NCI-H146 treated with DMSO at 0.1 percent for 48 hours (cell line): Measurements from ENCODE around the gene METTL8.
"Not testable (repeated sequence)": the region's sequence is repeated elsewhere in the genome, so short reads cannot be mapped to it uniquely, and the experiment has no call there.

Experiments used
- DNase-seq: peaks from one replicate; lab custom pipeline; 2025; ENCODE audit not compliant: unreplicated experiment; lab: John Stamatoyannopoulos, UW

METTL8 gene

GRCh38 chr2:171402906-171403580 is 30.7 kb downstream of the METTL8 start:
- no peak for DNase-seq

GRCh38 chr2:171401947-171402346 is 31.8 kb downstream of the METTL8 start:
- DNase-seq = no peak

- no peak for DNase-seq
Observed at GRCh38 chr2:171400395-171400794, 33.4 kb downstream of the METTL8 start.

- no peak for DNase-seq
Observed at GRCh38 chr2:171399292-171399691, 34.5 kb downstream of the METTL8 start.

GRCh38 chr2:171394164-171394740 is 39.5 kb downstream of the METTL8 start:
- no peak for DNase-seq

GRCh38 chr2:171393487-171393886 is 40.3 kb downstream of the METTL8 start:
- no peak for DNase-seq

DNA sequence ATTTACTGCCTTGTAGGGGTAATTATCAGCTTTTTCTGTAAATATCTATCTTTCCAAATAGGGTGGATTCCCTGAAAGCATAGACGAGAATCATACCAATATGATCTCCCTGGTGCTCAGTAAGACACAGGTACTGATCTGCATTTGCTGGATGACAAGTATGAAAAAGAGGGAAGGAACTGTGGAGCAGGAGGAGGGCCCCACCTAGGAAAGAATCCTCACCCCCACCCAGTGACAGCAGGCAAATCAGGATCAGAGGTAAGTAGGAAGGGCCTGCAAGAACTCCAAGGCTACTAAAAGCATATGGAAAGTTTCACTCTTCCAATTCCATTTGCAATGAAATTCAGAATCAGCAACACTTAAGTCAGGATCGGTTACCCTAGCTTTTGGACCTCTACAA is 42.3 kb downstream of the METTL8 start:
- DNase-seq = no peak

- no peak for DNase-seq
Observed at GRCh38 chr2:171390941-171391516, 42.8 kb downstream of the METTL8 start.

- DNase-seq = no peak
Observed at GRCh38 chr2:171389780-171390179, 44.0 kb downstream of the METTL8 start.

- DNase-seq = no peak
Observed at GRCh38 chr2:171389325-171389724, 44.5 kb downstream of the METTL8 start.

DNA sequence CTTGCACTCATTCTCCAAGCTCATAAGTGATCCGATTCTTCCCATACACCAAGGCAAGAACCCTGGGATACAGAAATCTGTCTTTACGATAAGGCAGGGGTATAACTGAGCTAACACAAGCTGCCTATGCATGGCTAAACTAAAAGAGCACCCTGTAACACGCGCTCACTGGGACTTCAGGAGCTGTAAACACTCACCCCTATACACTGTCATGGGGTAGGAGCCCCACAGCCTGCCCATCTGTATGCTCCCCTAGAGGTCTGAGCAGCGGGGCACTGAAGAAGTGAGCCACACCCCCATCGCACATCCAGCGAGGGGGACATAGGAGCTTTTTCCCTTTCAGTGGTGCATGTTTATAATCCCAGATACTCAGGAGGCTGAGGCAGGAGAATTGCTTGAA is 46.7 kb downstream of the METTL8 start:
- no peak for DNase-seq

DNA sequence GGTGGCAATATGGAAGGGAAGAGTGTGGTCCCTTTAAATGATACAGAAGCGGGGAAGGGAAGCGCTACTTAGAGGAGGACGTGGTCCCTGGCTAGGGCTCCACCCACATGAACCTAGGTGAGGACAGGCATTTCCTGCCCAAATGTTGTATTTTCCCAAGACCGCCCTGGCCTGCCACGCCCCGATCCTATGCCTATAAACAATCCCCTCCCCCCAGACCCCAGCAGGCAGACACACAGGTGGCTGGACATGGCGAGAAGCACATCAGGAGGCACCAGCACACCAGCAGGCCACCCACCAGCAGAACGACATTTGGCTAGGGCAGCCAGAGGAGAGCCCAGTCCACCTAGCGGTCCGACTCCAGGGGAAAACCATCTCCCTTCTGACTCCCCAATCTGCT is 47.2 kb downstream of the METTL8 start:
- no peak for DNase-seq

DNA sequence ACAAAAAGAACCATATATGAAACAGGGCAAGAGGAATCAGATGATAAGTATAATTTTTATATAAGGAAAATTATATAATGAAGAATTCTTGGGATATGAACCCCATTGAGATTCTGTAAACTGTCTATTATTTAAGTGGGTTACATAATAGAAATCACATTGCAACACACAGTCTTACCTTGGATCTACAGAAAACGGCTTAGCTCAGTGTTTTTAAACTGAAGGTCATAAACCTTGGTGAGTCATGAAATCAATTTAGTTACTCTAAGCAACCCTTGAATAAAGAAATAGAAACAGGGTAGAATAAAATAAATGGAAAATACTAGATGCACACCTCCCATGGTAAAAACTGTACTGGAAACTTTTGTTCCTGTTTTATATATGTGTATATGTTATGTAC is 50.7 kb downstream of the METTL8 start:
- no peak for DNase-seq

DNA sequence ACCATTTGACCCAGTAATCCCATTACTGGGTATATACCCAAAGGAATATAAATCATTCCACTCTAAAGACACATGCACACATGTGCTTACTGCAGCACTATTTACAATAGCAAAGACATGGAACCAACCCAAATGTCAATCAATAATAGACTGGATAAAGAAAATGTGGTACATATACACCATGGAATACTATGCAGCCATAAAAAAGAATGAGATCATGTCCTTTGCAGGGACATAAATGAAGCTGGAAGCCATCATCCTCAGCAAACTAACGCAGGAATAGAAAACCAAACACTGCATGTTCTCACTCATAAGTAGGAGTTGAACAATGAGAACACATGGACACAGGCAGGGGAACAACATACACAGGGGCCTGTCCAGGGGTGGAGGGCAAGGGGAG is 51.6 kb downstream of the METTL8 start:
- DNase-seq = not testable (repeated sequence)

DNA sequence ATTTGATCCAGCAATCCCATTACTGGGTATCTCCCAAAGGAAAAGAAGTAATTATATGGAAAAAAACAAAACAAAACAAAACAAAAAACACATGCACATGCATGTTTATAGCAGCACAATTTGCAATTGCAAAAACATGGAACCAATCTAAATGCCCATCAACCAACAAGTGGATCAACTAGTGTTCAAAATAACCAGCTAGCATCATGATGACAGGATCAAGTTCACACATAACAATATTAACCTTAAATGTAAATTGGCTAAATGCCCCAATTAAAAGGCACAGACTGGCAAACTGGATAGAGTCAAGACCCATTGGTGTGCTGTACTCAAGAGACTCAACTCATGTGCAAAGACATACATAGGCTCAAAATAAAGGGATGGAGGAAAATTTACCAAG is 55.9 kb downstream of the METTL8 start:
- DNase-seq = not testable (repeated sequence)

DNA sequence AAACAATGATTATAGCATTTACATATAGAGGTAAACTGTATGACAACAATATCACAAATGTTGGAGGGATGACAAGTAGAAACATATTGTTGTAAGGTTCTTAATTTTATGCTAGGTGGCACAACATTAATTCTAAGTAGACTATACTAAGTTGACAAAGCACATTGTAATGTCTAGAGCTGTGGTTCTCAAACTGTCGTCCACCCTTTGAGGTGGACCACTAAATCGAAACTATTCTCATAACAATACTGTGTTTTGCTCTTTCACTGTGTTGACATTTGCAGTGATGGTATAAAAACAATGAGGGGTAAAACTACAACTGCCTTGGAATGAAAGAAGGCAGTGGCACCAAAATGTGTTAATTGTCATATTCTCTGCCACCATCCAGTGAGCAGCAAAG is 66.1 kb downstream of the METTL8 start:
- no peak for DNase-seq

GRCh38 chr2:171365778-171366177 is 68.0 kb downstream of the METTL8 start:
- DNase-seq = no peak

DNA sequence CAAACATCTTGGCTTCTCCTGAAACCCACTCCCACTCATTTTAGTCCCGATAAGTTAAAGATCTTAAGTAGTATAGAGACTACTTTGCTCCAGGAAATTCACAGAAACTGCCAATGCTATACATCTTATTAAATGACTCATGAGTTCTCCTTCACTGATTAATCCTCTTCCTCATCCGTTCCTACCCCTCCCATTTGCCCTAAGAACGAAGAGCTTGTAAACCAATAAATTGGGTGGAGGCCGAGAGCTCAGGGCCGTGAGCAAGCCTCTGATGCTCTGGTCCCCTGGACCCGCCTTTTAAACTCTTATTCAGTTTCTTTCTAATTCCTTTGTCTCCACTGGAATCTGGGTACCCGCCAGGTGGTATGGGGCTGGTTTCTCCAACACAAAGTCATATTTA is 68.6 kb downstream of the METTL8 start:
- no peak for DNase-seq

- no peak for DNase-seq
Observed at GRCh38 chr2:171362396-171362795, 71.4 kb downstream of the METTL8 start.

DNA sequence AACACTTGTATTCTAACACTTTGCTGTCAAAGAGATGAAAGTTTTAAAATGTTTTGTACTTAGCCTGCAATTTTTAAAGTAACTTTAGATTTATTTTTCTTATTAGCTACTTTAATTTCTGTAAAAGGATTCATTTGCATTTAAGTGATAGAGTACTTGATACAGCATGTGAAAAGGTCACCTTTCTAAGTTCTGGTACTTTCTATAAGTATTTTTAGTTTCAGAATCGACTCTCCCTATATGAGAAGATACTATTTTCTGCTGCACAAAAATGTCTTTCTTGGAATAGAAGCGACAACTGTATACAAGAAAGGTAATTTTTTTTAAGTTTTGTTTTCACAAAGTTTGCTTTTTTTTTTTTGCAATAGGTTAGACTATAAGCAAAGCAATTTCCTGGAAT is 72.9 kb downstream of the METTL8 start:
- DNase-seq = no peak

DNA sequence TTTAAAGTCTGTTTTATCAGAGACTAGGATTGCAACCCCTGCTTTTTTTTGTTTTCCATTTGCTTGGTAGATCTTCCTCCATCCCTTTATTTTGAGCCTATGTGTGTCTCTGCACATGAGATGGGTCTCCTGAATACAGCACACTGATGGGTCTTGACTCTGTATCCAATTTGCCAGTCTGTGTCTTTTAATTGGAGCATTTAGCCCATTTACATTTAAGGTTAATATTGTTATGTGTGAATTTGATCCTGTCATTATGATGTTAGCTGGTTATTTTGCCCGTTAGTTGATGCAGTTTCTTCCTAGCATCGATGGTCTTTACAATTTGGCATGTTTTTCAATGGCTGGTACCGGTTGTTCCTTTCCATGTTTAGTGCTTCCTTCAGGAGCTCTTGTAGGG is 80.0 kb downstream of the METTL8 start:
- DNase-seq = not testable (repeated sequence)

- DNase-seq = no peak
Observed at GRCh38 chr2:171348056-171348455, 85.7 kb downstream of the METTL8 start.

DNA sequence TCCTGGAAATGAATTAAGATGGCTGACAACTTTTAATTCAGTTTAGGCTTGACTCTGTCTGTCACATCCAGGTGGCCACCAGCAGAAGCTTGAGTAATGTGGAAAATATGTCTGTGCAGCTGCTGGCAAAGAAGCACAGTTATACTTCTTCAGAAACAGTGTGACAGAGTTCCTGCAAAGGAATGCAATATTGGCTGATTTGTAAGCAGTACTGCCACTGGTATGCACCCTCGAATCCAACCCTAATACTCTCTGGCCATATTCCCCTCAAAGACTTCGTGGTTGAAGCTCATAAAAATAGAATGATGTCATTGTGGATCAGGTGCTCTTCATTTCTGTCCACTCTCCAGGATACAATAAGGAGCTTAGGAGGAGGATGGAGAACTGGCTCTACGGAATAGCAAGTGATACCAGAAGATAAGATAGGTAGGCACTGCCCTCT is 86.2 kb downstream of the METTL8 start:
- no peak for DNase-seq
